Measurements from ENCODE around the gene PKP3.

GRCh38 chr11:381501-382072 is 12.4 kb upstream of the PKP3 start:
- no peak for TF ChIP-seq CTCF (conservative IDR thresholded peaks at IDR 0.05)
- TF ChIP-seq ZFX (IDR thresholded peaks at IDR 0.05), result no peak
